ENCODE measurements around the gene ZFYVE21.

ZFYVE21 gene

GRCh38 chr14:103738701-103739451, 23.3 kb downstream of the ZFYVE21 start:
- DNase-seq (ENCODE audit: low read depth) = no peak
- H3K4me3 ChIP-seq (ENCODE audit: low read depth, low read length) = no peak overlapping the region
- TF ChIP-seq CTCF (IDR thresholded peaks at IDR 0.05; ENCODE audit: insufficient read depth, low read depth, low read length, missing control alignments) = no peak

- no peak for TF ChIP-seq CTCF (IDR thresholded peaks at IDR 0.05; ENCODE audit: insufficient read depth, low read depth, low read length, missing control alignments)
- no peak for DNase-seq (ENCODE audit: low read depth)
- H3K4me3 ChIP-seq (ENCODE audit: low read depth, low read length) = no peak overlapping the region
Measured at GRCh38 chr14:103739466-103739792, 23.8 kb downstream of the ZFYVE21 start.

GRCh38 chr14:103739793-103740501, 24.3 kb downstream of the ZFYVE21 start:
- TF ChIP-seq CTCF (IDR thresholded peaks at IDR 0.05; ENCODE audit: insufficient read depth, low read depth, low read length, missing control alignments) = no peak
- H3K4me3 ChIP-seq (ENCODE audit: low read depth, low read length) = no peak overlapping the region
- DNase-seq (ENCODE audit: low read depth) = no peak

GRCh38 chr14:103740991-103741689, 25.5 kb downstream of the ZFYVE21 start:
- TF ChIP-seq CTCF (IDR thresholded peaks at IDR 0.05; ENCODE audit: insufficient read depth, low read depth, low read length, missing control alignments) = no peak
- H3K4me3 ChIP-seq (ENCODE audit: low read depth, low read length) = no peak overlapping the region
- no peak for DNase-seq (ENCODE audit: low read depth)

- no peak overlapping the region for H3K4me3 ChIP-seq (ENCODE audit: low read depth, low read length)
- no peak for TF ChIP-seq CTCF (IDR thresholded peaks at IDR 0.05; ENCODE audit: insufficient read depth, low read depth, low read length, missing control alignments)
- DNase-seq (ENCODE audit: low read depth) = no peak
Measured at GRCh38 chr14:103741876-103742275, 26.3 kb downstream of the ZFYVE21 start.

- no peak for TF ChIP-seq CTCF (IDR thresholded peaks at IDR 0.05; ENCODE audit: insufficient read depth, low read depth, low read length, missing control alignments)
- no peak for DNase-seq (ENCODE audit: low read depth)
- no peak overlapping the region for H3K4me3 ChIP-seq (ENCODE audit: low read depth, low read length)
Measured at GRCh38 chr14:103742499-103743255, 27.1 kb downstream of the ZFYVE21 start.
